Aorta (tissue), 5 donors: ENCODE results near the gene RELL2. TPM values are rescaled to one million over a fixed set of nuclear protein-coding genes. Genes with fewer than 3 reads are reported as not detected.
A peak's percentile ranks its signal among the peaks of the same experiment; 100 is the strongest.

Experiments used
- ATAC-seq: fragments of 200-7000 bp; cut with Tn5 transposase; one replicate; pipeline ENCODE4 v1.9.1; 2022; ENCODE audit warnings: moderate library complexity; ENCODE audit not compliant: low FRiP score
- DNase-seq, 2 donors: peaks; one replicate each; pipeline ENCODE4 v3.0.0-alpha.2; 2020
- H3K27ac ChIP-seq, 2 donors: one replicate each; pipeline ENCODE4 v1.5.1; 2013; ENCODE audit warnings: low read length in 2 of 2, mild to moderate bottlenecking in 2 of 2, moderate library complexity in 2 of 2, control low read depth in 1 of 2, inconsistent platforms in 1 of 2, low read depth in 1 of 2
- H3K27me3 ChIP-seq, 2 donors: one replicate each; pipeline ENCODE4 v1.6.1; 2013; ENCODE audit warnings: control low read depth in 1 of 2, low read length in 1 of 2, mild to moderate bottlenecking in 1 of 2, moderate library complexity in 1 of 2; ENCODE audit not compliant: insufficient read depth in 2 of 2, control insufficient read depth in 1 of 2
- H3K36me3 ChIP-seq, 2 donors: one replicate each; pipeline ENCODE4 v1.6.1; 2013; ENCODE audit warnings: control low read depth in 1 of 2, low read length in 1 of 2, mild to moderate bottlenecking in 1 of 2; ENCODE audit not compliant: insufficient read depth in 2 of 2, control insufficient read depth in 1 of 2
- H3K4me1 ChIP-seq, 2 donors: one replicate each; pipeline ENCODE4 v1.6.1; 2013; ENCODE audit warnings: low read length in 2 of 2, control low read depth in 1 of 2, mild to moderate bottlenecking in 1 of 2, moderate library complexity in 1 of 2; ENCODE audit not compliant: insufficient read depth in 2 of 2, control insufficient read depth in 1 of 2
- H3K4me3 ChIP-seq, 2 donors: one replicate each; pipeline ENCODE4 v1.5.1; 2013; ENCODE audit warnings: low read length in 2 of 2, control low read depth in 1 of 2, mild to moderate bottlenecking in 1 of 2
- H3K9me3 ChIP-seq: one replicate; pipeline ENCODE4 v1.6.1; 2013; ENCODE audit warnings: mild to moderate bottlenecking, low read length; ENCODE audit not compliant: control insufficient read depth
- WGBS, 2 donors: extraction: QIAGEN DNeasy Blood & Tissue Kit; methylation state at CpG; one replicate each; pipeline ENCODE4 v1.1.7; 2013; 5-methylcytosine and 5-hydroxymethylcytosine counted together
- intact Hi-C, 2 donors: fragments of 100-400 bp; cut with DNase I; formaldehyde crosslinking; loops; one replicate each; pipeline versions ENCODE4 v1.14.2 to v1.15.0; 2022
- polyA plus RNA-seq, 2 donors: library from polyadenylated mRNA; stranded (reverse); fragments of 200-250 nt; gene quantifications; one replicate each; pipeline ENCODE4 v1.2.3, GENCODE V29; 2013
- total RNA-seq, 2 donors: library from RNA; stranded (reverse); fragmentation: NEBNext Ultra II Directional; extraction: Animal tissue kit (Norgen Biotek cat#: 25700); gene quantifications; one replicate each; pipeline ENCODE4 v1.2.1, GENCODE V29; 2021
- donor health status: healthy with polysubstance abuse.
- donor health status: Bipolar disorder and iron deficiency.
- donor health status: DM: no; HTN: no; CAD: no.
- donor health status: DM: no; HTN: no; CAD: no.
- donor health status: DM: yes; HTN: yes; CAD: no.

Gene RELL2
- total and polyA plus RNA-seq, 4 donors: 0.63 to 2.9 (median 1.7) TPM

GRCh38 chr5:141615991-141616720 lies 20.6 kb upstream of the RELL2 start:
- H3K36me3 ChIP-seq: peaks cover 0 to 3% of the 10 kb centered on the region in 2 donors
- no peaks in the 10 kb centered on the region for H3K27me3 ChIP-seq
- no peaks in the 10 kb centered on the region for H3K9me3 ChIP-seq
- ATAC-seq (no peak), DNase-seq (no peak)
- intact Hi-C loops: no loop called here
- peaks cover 0 to 8% of the 10 kb centered on the region in 2 donors for H3K4me1 ChIP-seq
- peak overlapping the region in 1 of 2 donors; percentile 21 for H3K27ac ChIP-seq
- no peak overlapping the region for H3K4me3 ChIP-seq
- 55 to 57% methylated on average over 9 of the region's 9 CpGs for WGBS, 2 donors

- no peak overlapping the region for H3K27ac ChIP-seq
- DNase-seq (no peak), ATAC-seq (no peak)
- WGBS, 2 donors: 2 to 4% methylated on average over 2 of the region's 2 CpGs
- intact Hi-C loops: no loop called here
- no peaks in the 10 kb centered on the region for H3K27me3 ChIP-seq
- peaks cover 0 to 3% of the 10 kb centered on the region in 2 donors for H3K36me3 ChIP-seq
- no peaks in the 10 kb centered on the region for H3K9me3 ChIP-seq
- peak overlapping the region; percentile 97 to 98 for H3K4me3 ChIP-seq
- H3K4me1 ChIP-seq: peaks cover 0 to 8% of the 10 kb centered on the region in 2 donors
Observed at GRCh38 chr5:141617128-141617527, 19.7 kb upstream of the RELL2 start.

- intact Hi-C loops: no loop called here
- peaks cover 0 to 8% of the 10 kb centered on the region in 2 donors for H3K4me1 ChIP-seq
Observed at GRCh38 chr5:141617682-141618029, 19.1 kb upstream of the RELL2 start.

GRCh38 chr5:141618030-141618803 lies 18.6 kb upstream of the RELL2 start:
- Histone ChIP-seq H3K9me3 (no peaks in the 10 kb centered on the region), H3K4me3 (peak overlapping the region; percentile 97 to 98), H3K4me1 (peaks cover 0 to 8% of the 10 kb centered on the region in 2 donors), H3K27me3 (no peaks in the 10 kb centered on the region), H3K27ac (peak overlapping the region; percentile 74 to 91), H3K36me3 (peaks cover 0 to 3% of the 10 kb centered on the region in 2 donors)
- intact Hi-C loops: no loop called here
- DNase-seq: peak in 1 of 2 donors; percentile 70
- WGBS, 2 donors: 0 to 1% methylated on average over 28 to 36 of the region's 36 CpGs
- peak; percentile 69 for ATAC-seq

More at GRCh38 chr5:141617682-141618029, 19.1 kb upstream of the RELL2 start:
- H3K36me3 ChIP-seq: peaks cover 0 to 3% of the 10 kb centered on the region in 2 donors
- peak overlapping the region; percentile 97 to 98 for H3K4me3 ChIP-seq
- no peaks in the 10 kb centered on the region for H3K9me3 ChIP-seq
- WGBS, 2 donors: 0% methylated on average over 9 of the region's 9 CpGs
- H3K27ac ChIP-seq: peak overlapping the region; percentile 74 to 91
- DNase-seq: no peak
- ATAC-seq: no peak
- H3K27me3 ChIP-seq: no peaks in the 10 kb centered on the region

- DNase-seq (peak; percentile 98 to 99), ATAC-seq (peak; percentile 98)
- intact Hi-C loops: loop anchor here (1.0 kb wide), 1 partner anchor 27 kb away; no protein-coding TSS in a partner anchor
- Histone ChIP-seq H3K27me3 (no peaks in the 10 kb centered on the region), H3K9me3 (no peaks in the 10 kb centered on the region), H3K27ac (peak within 1 kb of the TSS; percentile 74 to 91), H3K4me1 (peaks cover 0 to 8% of the 10 kb centered on the region in 2 donors), H3K4me3 (peak within 1 kb of the TSS; percentile 97 to 98), H3K36me3 (peaks cover 0 to 3% of the 10 kb centered on the region in 2 donors)
- WGBS, 2 donors: 1% methylated on average over 62 to 70 of the region's 70 CpGs
Observed at GRCh38 chr5:141618804-141619554, 17.8 kb upstream of the RELL2 start, which contains the start of gene DIAPH1. Gene DIAPH1 (minus strand): TSS chr5:141619000. CDS start chr5:141618914, 86 bp downstream.

- no peak overlapping the region for H3K4me3 ChIP-seq
- H3K9me3 ChIP-seq: no peaks in the 10 kb centered on the region
- H3K27ac ChIP-seq: no peak overlapping the region
- no peaks in the 10 kb centered on the region for H3K4me1 ChIP-seq
- DNase-seq (no peak), ATAC-seq (no peak)
- H3K36me3 ChIP-seq: peaks cover 5 to 13% of the 10 kb centered on the region in 2 donors
- intact Hi-C loops: loop anchor here in 1 of 2 donors (10.0 kb wide), 1 partner anchor 48 kb away; no protein-coding TSS in a partner anchor
- no peaks in the 10 kb centered on the region for H3K27me3 ChIP-seq
Observed at GRCh38 chr5:141623186-141623585, 13.6 kb upstream of the RELL2 start.

- intact Hi-C loops: loop anchor here in 1 of 2 donors (10.0 kb wide), 1 partner anchor 49 kb away; no protein-coding TSS in a partner anchor
- Histone ChIP-seq H3K4me3 (no peak overlapping the region), H3K27me3 (no peaks in the 10 kb centered on the region), H3K27ac (no peak overlapping the region), H3K9me3 (no peaks in the 10 kb centered on the region), H3K4me1 (no peaks in the 10 kb centered on the region), H3K36me3 (peaks cover 5 to 13% of the 10 kb centered on the region in 2 donors)
- 80 to 88% methylated on average over 5 of the region's 5 CpGs for WGBS, 2 donors
- no peak for ATAC-seq
- no peak for DNase-seq
Observed at GRCh38 chr5:141623611-141624010, 13.2 kb upstream of the RELL2 start.

- H3K36me3 ChIP-seq: peaks cover 5 to 18% of the 10 kb centered on the region in 2 donors
- DNase-seq (no peak), ATAC-seq (no peak)
- 91 to 92% methylated on average over 6 of the region's 6 CpGs for WGBS, 2 donors
- H3K4me3 ChIP-seq: no peak overlapping the region
- H3K9me3 ChIP-seq: no peaks in the 10 kb centered on the region
- no peaks in the 10 kb centered on the region for H3K4me1 ChIP-seq
- no peaks in the 10 kb centered on the region for H3K27me3 ChIP-seq
- no peak overlapping the region for H3K27ac ChIP-seq
- intact Hi-C loops: loop anchor here in 1 of 2 donors (10.0 kb wide), 1 partner anchor 53 kb away; no protein-coding TSS in a partner anchor
Observed at GRCh38 chr5:141628175-141628788, 8.5 kb upstream of the RELL2 start.
